ENCODE measurements around the gene TOP1. TPM values are rescaled to one million over a fixed set of nuclear protein-coding genes. Genes with fewer than 3 reads are reported as not detected.

Gene TOP1
- polyA plus RNA-seq, 4 donors, result 46.2 to 74.3 (median 69.8) TPM

DNA sequence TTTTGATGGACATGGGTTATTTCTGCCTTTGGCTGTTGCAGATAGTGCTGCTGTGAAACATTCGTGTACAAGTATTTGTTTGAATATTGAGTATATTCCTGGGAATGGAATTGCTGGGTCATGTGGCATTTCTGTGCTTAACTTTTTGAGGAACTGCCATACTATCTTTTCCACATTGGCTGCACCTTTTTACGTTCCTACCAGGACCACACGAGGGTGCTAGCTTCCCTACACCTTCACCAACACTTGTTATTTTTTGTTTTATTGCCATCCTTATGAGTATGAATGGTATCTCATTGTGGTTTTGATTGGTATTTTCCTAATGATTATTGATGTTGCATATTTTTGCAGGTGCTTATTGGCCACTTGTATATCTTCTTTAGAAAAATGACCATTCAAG lies 60.9 kb downstream of the TOP1 start:
- no peak overlapping the region for H3K4me3 ChIP-seq (ENCODE audit: low read depth in 1 of 3, low read length in 3 of 3)
- WGBS, 3 donors, result 91 to 92% (median 92%) methylated on average over 3 of the region's 3 CpGs
- no peak overlapping the region for H3K27ac ChIP-seq (ENCODE audit: low read depth in 1 of 3, low read length in 2 of 3)
- FAIRE-seq (no peak), DNase-seq (no peak)
- no peaks in the 10 kb centered on the region for H3K27me3 ChIP-seq (ENCODE audit: control insufficient read depth in 3 of 3, insufficient read depth in 3 of 3, low read length in 3 of 3)
- H3K9me3 ChIP-seq (ENCODE audit: control insufficient read depth in 2 of 2, insufficient read depth in 1 of 2, low read depth in 1 of 2, low read length in 1 of 2), result no peaks in the 10 kb centered on the region
- peaks cover 6 to 28% (median 20%) of the 10 kb centered on the region in 3 donors for H3K36me3 ChIP-seq (ENCODE audit: control insufficient read depth in 3 of 3, insufficient read depth in 2 of 3, low read depth in 1 of 3, low read length in 3 of 3)
- peaks cover 0 to 6% (median 0%) of the 10 kb centered on the region in 3 donors for H3K4me1 ChIP-seq (ENCODE audit: control insufficient read depth in 3 of 3, insufficient read depth in 2 of 3, low read depth in 1 of 3, low read length in 2 of 3)

- peaks cover 6 to 29% (median 25%) of the 10 kb centered on the region in 3 donors for H3K36me3 ChIP-seq (ENCODE audit: control insufficient read depth in 3 of 3, insufficient read depth in 2 of 3, low read depth in 1 of 3, low read length in 3 of 3)
- H3K4me1 ChIP-seq (ENCODE audit: control insufficient read depth in 3 of 3, insufficient read depth in 2 of 3, low read depth in 1 of 3, low read length in 2 of 3), result peaks cover 0 to 1% (median 0%) of the 10 kb centered on the region in 3 donors
- no peak overlapping the region for H3K27ac ChIP-seq (ENCODE audit: low read depth in 1 of 3, low read length in 2 of 3)
- H3K4me3 ChIP-seq (ENCODE audit: low read depth in 1 of 3, low read length in 3 of 3), result no peak overlapping the region
- no peak for DNase-seq
- no peaks in the 10 kb centered on the region for H3K9me3 ChIP-seq (ENCODE audit: control insufficient read depth in 2 of 2, insufficient read depth in 1 of 2, low read depth in 1 of 2, low read length in 1 of 2)
- no peaks in the 10 kb centered on the region for H3K27me3 ChIP-seq (ENCODE audit: control insufficient read depth in 3 of 3, insufficient read depth in 3 of 3, low read length in 3 of 3)
- no peak for FAIRE-seq
- WGBS, 3 donors, result 82 to 88% (median 88%) methylated on average over 4 of the region's 4 CpGs
These were observed 63.3 kb downstream of the TOP1 start for GRCh38 chr20:41091927-41092326.

DNA sequence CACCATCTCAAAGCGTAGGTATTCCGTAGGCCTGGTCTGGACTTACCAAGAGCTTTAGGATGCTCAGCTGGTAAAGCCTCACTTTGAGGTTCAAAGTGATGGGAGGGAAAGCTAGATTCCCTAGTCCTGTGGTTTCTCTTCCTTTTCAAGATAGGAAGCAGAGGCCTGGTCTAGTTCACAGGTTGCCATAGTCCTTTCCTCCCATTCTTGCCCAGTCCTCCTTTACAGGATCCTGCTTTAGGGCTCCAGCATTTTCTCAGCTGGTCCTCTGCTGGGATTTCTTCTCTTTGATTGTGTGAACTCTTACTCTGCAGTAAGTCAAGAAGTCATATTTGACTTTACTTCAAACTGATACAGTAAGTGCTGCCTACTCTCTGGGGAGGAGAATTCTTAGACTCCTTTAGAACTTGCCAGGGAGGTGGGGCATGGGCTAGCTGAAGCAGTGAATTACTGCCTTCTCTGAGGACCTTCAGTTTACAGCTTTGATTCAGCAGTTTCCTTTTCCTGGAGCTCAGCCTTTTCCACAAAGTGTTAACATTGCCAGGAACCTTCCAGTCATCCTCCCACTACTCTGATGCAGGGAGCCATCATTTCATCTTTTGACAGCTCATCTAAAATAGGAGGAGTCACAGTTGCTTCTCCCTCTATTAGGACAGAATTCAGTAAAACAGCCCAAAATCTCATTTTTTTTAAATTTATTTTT lies 65.9 kb downstream of the TOP1 start:
- WGBS, 3 donors, result 98 to 100% (median 99%) methylated on average over 2 of the region's 2 CpGs
- FAIRE-seq, result no peak
- H3K27me3 ChIP-seq (ENCODE audit: control insufficient read depth in 3 of 3, insufficient read depth in 3 of 3, low read length in 3 of 3), result no peaks in the 10 kb centered on the region
- H3K36me3 ChIP-seq (ENCODE audit: control insufficient read depth in 3 of 3, insufficient read depth in 2 of 3, low read depth in 1 of 3, low read length in 3 of 3), result peaks cover 12 to 37% (median 22%) of the 10 kb centered on the region in 3 donors
- H3K27ac ChIP-seq (ENCODE audit: low read depth in 1 of 3, low read length in 2 of 3), result no peak overlapping the region
- no peaks in the 10 kb centered on the region for H3K9me3 ChIP-seq (ENCODE audit: control insufficient read depth in 2 of 2, insufficient read depth in 1 of 2, low read depth in 1 of 2, low read length in 1 of 2)
- DNase-seq, result no peak
- H3K4me3 ChIP-seq (ENCODE audit: low read depth in 1 of 3, low read length in 3 of 3), result no peak overlapping the region
- H3K4me1 ChIP-seq (ENCODE audit: control insufficient read depth in 3 of 3, insufficient read depth in 2 of 3, low read depth in 1 of 3, low read length in 2 of 3), result no peaks in the 10 kb centered on the region

DNA sequence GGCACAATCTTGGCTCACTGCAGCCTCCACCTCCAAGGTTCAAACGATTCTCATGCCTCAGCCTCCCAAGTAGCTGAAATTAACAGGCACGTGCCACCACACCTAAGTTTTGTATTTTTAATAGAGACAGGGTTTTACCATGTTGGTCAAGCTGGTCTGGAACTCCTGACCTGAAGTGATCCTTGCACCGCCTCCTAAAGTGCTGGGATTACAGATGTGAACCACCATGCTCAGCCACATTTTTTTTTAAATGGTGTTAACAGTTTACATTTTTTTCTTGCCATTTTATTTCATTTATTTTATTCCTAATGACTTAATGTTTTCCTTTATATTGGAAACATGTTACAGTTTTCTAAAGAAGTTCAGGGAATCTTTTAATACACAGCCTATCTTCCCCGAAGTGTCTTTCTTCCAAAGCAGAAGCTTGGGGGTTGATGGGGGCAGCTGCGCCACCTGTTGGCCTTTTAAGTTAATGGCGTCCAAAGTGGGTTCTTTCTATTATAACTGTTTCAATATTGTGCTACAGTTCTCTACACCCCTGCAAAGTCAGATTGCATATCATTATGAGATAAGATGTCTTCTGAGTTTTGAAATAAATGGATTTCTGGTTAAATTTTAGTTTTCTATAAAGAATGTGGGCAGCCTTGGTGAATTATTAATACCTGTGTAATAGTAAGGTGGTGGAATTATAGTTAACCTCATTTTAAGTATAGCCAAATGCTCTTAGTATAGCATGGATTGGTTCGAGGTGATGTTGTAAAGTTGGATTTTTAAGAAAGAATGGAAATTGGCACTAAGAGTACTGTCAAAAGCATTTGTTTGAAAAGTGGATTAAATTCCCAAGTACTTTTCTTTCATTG lies 66.7 kb downstream of the TOP1 start:
- no peak for FAIRE-seq

DNA sequence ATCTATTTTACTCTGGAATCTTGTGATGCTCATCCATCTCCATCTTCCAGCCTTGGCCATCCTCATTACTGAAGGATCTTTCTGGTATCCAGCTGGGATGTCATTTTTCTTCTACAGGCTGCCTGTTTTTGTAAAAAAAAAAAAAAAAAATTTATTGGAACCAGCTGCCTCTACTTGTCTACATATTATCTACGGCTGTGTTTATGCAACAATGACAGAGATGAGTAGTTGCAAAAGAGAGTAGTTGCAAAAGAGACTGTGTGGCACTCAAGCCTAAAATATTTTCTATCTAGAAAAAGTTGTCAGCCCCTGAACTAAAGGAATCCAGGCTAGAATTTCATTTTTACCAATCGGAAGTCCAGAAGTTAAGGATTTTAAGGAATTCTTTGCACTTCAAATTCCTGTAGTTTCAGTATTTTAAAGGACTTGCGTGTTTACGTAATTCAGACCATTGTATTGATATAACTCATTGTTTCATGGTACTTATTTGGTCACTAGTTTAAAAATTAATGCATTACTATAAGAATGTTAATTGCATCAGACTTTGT lies 70.2 kb downstream of the TOP1 start:
- WGBS, 3 donors, result 76 to 90% (median 79%) methylated on average over 4 of the region's 4 CpGs
- Histone ChIP-seq H3K27me3 (ENCODE audit: control insufficient read depth in 3 of 3, insufficient read depth in 3 of 3, low read length in 3 of 3) (no peaks in the 10 kb centered on the region), H3K27ac (ENCODE audit: low read depth in 1 of 3, low read length in 2 of 3) (no peak overlapping the region), H3K4me1 (ENCODE audit: control insufficient read depth in 3 of 3, insufficient read depth in 2 of 3, low read depth in 1 of 3, low read length in 2 of 3) (no peaks in the 10 kb centered on the region), H3K4me3 (ENCODE audit: low read depth in 1 of 3, low read length in 3 of 3) (no peak overlapping the region), H3K36me3 (ENCODE audit: control insufficient read depth in 3 of 3, insufficient read depth in 2 of 3, low read depth in 1 of 3, low read length in 3 of 3) (peaks cover 19 to 45% (median 22%) of the 10 kb centered on the region in 3 donors), H3K9me3 (ENCODE audit: control insufficient read depth in 2 of 2, insufficient read depth in 1 of 2, low read depth in 1 of 2, low read length in 1 of 2) (no peaks in the 10 kb centered on the region)
- FAIRE-seq (no peak), DNase-seq (no peak)

More for the DNA sequence above, 66.7 kb downstream of the TOP1 start:
- H3K36me3 ChIP-seq (ENCODE audit: control insufficient read depth in 3 of 3, insufficient read depth in 2 of 3, low read depth in 1 of 3, low read length in 3 of 3), result peaks cover 13 to 39% (median 27%) of the 10 kb centered on the region in 3 donors
- H3K27ac ChIP-seq (ENCODE audit: low read depth in 1 of 3, low read length in 2 of 3), result no peak overlapping the region
- no peaks in the 10 kb centered on the region for H3K4me1 ChIP-seq (ENCODE audit: control insufficient read depth in 3 of 3, insufficient read depth in 2 of 3, low read depth in 1 of 3, low read length in 2 of 3)
- H3K27me3 ChIP-seq (ENCODE audit: control insufficient read depth in 3 of 3, insufficient read depth in 3 of 3, low read length in 3 of 3), result no peaks in the 10 kb centered on the region
- H3K4me3 ChIP-seq (ENCODE audit: low read depth in 1 of 3, low read length in 3 of 3), result no peak overlapping the region
- peak; percentile 69 to 76 for DNase-seq
- H3K9me3 ChIP-seq (ENCODE audit: control insufficient read depth in 2 of 2, insufficient read depth in 1 of 2, low read depth in 1 of 2, low read length in 1 of 2), result no peaks in the 10 kb centered on the region
- WGBS, 3 donors, result 44 to 50% (median 48%) methylated on average over 7 of the region's 7 CpGs

GRCh38 chr20:41100001-41100480 lies 71.4 kb downstream of the TOP1 start:
- no peaks in the 10 kb centered on the region for H3K9me3 ChIP-seq (ENCODE audit: control insufficient read depth in 2 of 2, insufficient read depth in 1 of 2, low read depth in 1 of 2, low read length in 1 of 2)
- WGBS, 3 donors, result 91 to 98% (median 94%) methylated on average over 9 of the region's 9 CpGs
- H3K27ac ChIP-seq (ENCODE audit: low read depth in 1 of 3, low read length in 2 of 3), result no peak overlapping the region
- no peak for DNase-seq
- H3K4me3 ChIP-seq (ENCODE audit: low read depth in 1 of 3, low read length in 3 of 3), result no peak overlapping the region
- no peak for FAIRE-seq
- no peaks in the 10 kb centered on the region for H3K4me1 ChIP-seq (ENCODE audit: control insufficient read depth in 3 of 3, insufficient read depth in 2 of 3, low read depth in 1 of 3, low read length in 2 of 3)
- no peaks in the 10 kb centered on the region for H3K27me3 ChIP-seq (ENCODE audit: control insufficient read depth in 3 of 3, insufficient read depth in 3 of 3, low read length in 3 of 3)
- peaks cover 19 to 46% (median 19%) of the 10 kb centered on the region in 3 donors for H3K36me3 ChIP-seq (ENCODE audit: control insufficient read depth in 3 of 3, insufficient read depth in 2 of 3, low read depth in 1 of 3, low read length in 3 of 3)

GRCh38 chr20:41101660-41102059 lies 73.0 kb downstream of the TOP1 start:
- H3K4me3 ChIP-seq (ENCODE audit: low read depth in 1 of 3, low read length in 3 of 3), result no peak overlapping the region
- 87 to 92% (median 88%) methylated on average over 2 of the region's 2 CpGs for WGBS, 3 donors
- H3K9me3 ChIP-seq (ENCODE audit: control insufficient read depth in 2 of 2, insufficient read depth in 1 of 2, low read depth in 1 of 2, low read length in 1 of 2), result no peaks in the 10 kb centered on the region
- H3K4me1 ChIP-seq (ENCODE audit: control insufficient read depth in 3 of 3, insufficient read depth in 2 of 3, low read depth in 1 of 3, low read length in 2 of 3), result no peaks in the 10 kb centered on the region
- H3K27me3 ChIP-seq (ENCODE audit: control insufficient read depth in 3 of 3, insufficient read depth in 3 of 3, low read length in 3 of 3), result no peaks in the 10 kb centered on the region
- peaks cover 16 to 44% (median 19%) of the 10 kb centered on the region in 3 donors for H3K36me3 ChIP-seq (ENCODE audit: control insufficient read depth in 3 of 3, insufficient read depth in 2 of 3, low read depth in 1 of 3, low read length in 3 of 3)
- DNase-seq (no peak), FAIRE-seq (no peak)
- H3K27ac ChIP-seq (ENCODE audit: low read depth in 1 of 3, low read length in 2 of 3), result no peak overlapping the region

- FAIRE-seq, result no peak
- no peak overlapping the region for H3K4me3 ChIP-seq (ENCODE audit: low read depth in 1 of 3, low read length in 3 of 3)
- no peak for DNase-seq
- no peaks in the 10 kb centered on the region for H3K27me3 ChIP-seq (ENCODE audit: control insufficient read depth in 3 of 3, insufficient read depth in 3 of 3, low read length in 3 of 3)
- no peaks in the 10 kb centered on the region for H3K4me1 ChIP-seq (ENCODE audit: control insufficient read depth in 3 of 3, insufficient read depth in 2 of 3, low read depth in 1 of 3, low read length in 2 of 3)
- 96 to 100% (median 97%) methylated on average over 1 of the region's 1 CpG for WGBS, 3 donors
- H3K27ac ChIP-seq (ENCODE audit: low read depth in 1 of 3, low read length in 2 of 3), result no peak overlapping the region
- peaks cover 7 to 31% (median 19%) of the 10 kb centered on the region in 3 donors for H3K36me3 ChIP-seq (ENCODE audit: control insufficient read depth in 3 of 3, insufficient read depth in 2 of 3, low read depth in 1 of 3, low read length in 3 of 3)
- no peaks in the 10 kb centered on the region for H3K9me3 ChIP-seq (ENCODE audit: control insufficient read depth in 2 of 2, insufficient read depth in 1 of 2, low read depth in 1 of 2, low read length in 1 of 2)
These were observed 79.9 kb downstream of the TOP1 start for GRCh38 chr20:41108531-41108930.
